Urinary bladder (tissue), 4 donors: ENCODE measurements around the gene WDR90. TPM values are rescaled to one million over a fixed set of nuclear protein-coding genes. Genes with fewer than 3 reads are reported as not detected.

Experiments
- DNase-seq: peaks from one replicate; pipeline ENCODE4 v3.0.0-alpha.2; 2015; ENCODE audit errors: extremely low spot score
- H3K27ac ChIP-seq: one replicate; pipeline ENCODE4 v1.5.1; 2013; ENCODE audit warnings: low read depth, mild to moderate bottlenecking, moderate library complexity
- H3K36me3 ChIP-seq: one replicate; pipeline ENCODE4 v1.6.1; 2013; ENCODE audit warnings: mild to moderate bottlenecking, moderate library complexity; ENCODE audit not compliant: insufficient read depth
- H3K4me1 ChIP-seq: one replicate; pipeline ENCODE4 v1.6.1; 2013; ENCODE audit warnings: mild to moderate bottlenecking, moderate library complexity; ENCODE audit not compliant: insufficient read depth
- H3K4me3 ChIP-seq: one replicate; pipeline ENCODE4 v1.5.1; 2013; ENCODE audit warnings: low read depth, low read length
- WGBS: extraction: QIAGEN DNeasy Blood & Tissue Kit; methylation state at CpG from one replicate; pipeline ENCODE4 v1.1.7; 2013; 5-methylcytosine and 5-hydroxymethylcytosine counted together
- polyA plus RNA-seq: library from polyadenylated mRNA; stranded (reverse); fragments of 200-250 nt; gene quantifications from one replicate; pipeline ENCODE4 v1.2.3, GENCODE V29; 2013
- total RNA-seq: library from RNA; depleted of rRNA; stranded (reverse); fragments of >200 nt; gene quantifications from one replicate; pipeline ENCODE4 v1.2.3, GENCODE V29; 2014
- donor health status: healthy with polysubstance abuse.
- donor health status: healthy.

The WDR90 gene
- total and polyA plus RNA-seq, 2 donors = 15.8 to 21.9 TPM

DNA sequence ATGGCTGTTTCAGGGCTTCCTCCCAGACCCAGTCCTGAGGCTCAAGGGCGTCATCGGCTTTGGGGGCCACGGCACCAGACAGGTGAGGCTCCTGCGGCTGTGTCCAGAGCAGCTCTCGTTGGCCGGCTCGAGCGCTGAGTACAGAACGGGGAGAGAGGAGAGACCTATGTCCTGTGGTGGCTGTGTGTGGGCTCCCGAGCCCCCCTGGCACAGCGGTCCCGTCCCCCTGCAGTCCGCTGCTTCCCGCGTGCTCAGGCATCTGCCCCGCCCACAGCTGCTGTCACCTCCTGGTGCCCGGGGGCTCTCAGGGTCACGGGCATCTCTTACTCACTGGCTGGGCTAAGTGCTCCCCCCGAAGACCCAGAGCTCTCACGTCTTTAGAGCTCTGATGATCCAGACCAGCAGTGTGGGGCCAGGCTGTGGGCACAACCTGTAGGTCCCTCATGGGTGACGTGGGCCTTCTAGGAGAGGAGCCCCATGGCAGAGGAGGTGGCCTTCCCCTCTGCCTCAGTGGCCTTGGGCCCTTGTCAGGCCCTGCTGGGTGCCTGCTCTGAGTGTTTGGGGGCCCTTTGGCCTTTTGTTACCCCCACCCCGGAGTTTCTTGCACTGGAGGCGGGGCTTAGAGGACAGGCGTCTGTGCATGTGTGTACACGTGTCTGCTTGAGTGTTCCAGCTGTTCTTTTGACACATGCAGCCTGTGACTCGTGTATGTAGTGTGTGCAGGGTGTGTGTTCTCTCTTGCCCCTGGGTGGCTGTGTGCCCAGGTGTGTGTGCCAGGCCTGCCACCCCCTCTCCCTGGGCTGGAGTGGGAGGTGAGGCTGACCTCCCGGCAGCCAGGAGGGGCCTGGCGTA is 3.5 kb downstream of the WDR90 start:
- no peak for DNase-seq
- no peak overlapping the region for H3K4me3 ChIP-seq
- no peak overlapping the region for H3K27ac ChIP-seq
- H3K36me3 ChIP-seq = no peaks in the 10 kb centered on the region
- no peaks in the 10 kb centered on the region for H3K4me1 ChIP-seq
- WGBS = 81% methylated on average over 28 of the region's 28 CpGs

DNA sequence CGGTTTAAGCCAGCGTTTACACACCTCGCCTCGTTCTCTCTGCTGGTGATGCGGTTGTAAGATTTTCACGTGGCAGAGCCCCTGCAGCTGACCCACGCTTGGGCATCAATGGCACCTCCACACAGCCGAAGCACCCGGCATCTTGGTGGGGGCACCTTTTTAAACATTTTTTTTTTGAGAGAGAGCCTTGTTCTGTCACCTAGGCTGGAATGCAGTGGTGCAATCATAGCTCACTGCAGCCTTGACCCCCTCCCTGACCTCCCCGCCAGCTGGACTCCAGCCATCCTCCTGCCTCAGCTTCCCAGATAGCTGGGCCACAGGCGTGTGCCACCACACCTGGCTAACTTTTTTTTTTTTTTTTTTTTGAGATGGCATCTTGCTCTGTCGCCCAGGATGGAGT is 4.9 kb downstream of the WDR90 start:
- H3K27ac ChIP-seq = no peak overlapping the region
- no peak for DNase-seq
- no peaks in the 10 kb centered on the region for H3K36me3 ChIP-seq
- H3K4me1 ChIP-seq = no peaks in the 10 kb centered on the region
- H3K4me3 ChIP-seq = no peak overlapping the region
- 90% methylated on average over 12 of the region's 12 CpGs for WGBS

DNA sequence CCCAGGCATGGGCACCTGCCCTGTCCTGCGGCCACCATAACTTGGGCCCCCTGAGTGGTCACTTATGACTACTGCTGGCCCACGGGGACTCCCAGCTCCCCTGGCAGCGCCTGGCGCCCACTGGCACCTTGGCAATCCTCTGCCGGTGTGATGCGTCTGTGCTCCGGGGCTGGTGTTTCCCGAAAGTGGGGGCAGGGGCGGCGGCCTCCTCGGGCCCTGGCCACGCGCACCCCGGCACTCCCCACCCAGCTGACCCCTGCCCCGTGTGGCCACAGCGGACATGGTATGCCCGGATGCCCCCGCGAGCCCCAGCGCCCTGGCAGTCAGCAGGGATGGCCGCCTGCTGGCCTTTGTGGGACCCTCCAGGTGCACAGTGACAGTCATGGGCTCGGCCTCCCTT is 8.3 kb downstream of the WDR90 start:
- no peak for DNase-seq
- no peaks in the 10 kb centered on the region for H3K4me1 ChIP-seq
- H3K4me3 ChIP-seq = no peak overlapping the region
- 94% methylated on average over 22 of the region's 22 CpGs for WGBS
- no peaks in the 10 kb centered on the region for H3K36me3 ChIP-seq
- no peak overlapping the region for H3K27ac ChIP-seq

DNA sequence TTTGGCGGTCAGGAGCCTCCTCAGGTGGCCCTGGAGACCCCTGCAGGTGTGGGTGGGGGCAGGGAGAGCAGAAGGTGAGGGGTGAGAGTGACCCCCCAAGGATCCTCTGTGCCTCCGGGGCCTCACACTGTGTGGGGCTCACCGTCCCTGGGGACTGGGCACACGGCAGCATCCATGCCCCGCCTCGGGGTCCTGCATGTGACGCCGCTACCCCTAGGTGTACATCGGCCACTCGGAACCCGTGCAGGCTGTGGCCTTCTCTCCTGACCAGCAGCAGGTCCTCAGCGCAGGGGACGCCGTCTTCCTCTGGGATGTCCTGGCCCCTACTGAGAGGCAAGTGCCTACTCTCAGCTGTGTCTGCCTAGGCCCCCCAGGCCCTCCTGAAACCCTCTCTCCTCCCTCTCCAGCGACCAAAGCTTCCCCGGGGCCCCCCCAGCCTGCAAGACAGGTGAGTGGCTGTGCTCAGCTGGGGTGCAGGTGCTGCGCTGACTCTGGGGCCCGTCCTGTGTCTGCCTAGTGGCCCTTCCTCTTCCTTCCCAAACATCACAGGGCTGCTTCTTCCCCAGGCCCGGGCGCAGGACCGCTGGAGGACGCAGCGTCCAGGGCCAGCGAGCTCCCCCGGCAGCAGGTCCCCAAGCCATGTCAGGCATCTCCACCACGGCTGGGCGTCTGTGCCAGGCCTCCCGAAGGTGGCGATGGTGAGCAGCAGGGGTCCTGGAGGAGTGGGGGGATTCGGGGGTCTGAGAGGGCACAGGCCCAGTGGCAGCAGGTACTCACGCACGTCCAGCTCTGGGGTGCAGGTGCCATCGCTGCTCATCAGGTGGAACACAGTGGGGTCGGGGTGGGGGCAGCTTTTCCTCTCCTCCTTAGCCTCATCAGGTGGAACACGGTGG is 9.8 kb downstream of the WDR90 start:
- no peaks in the 10 kb centered on the region for H3K4me1 ChIP-seq
- 91% methylated on average over 35 of the region's 35 CpGs for WGBS
- no peak overlapping the region for H3K4me3 ChIP-seq
- H3K36me3 ChIP-seq = no peaks in the 10 kb centered on the region
- no peak for DNase-seq
- no peak overlapping the region for H3K27ac ChIP-seq

DNA sequence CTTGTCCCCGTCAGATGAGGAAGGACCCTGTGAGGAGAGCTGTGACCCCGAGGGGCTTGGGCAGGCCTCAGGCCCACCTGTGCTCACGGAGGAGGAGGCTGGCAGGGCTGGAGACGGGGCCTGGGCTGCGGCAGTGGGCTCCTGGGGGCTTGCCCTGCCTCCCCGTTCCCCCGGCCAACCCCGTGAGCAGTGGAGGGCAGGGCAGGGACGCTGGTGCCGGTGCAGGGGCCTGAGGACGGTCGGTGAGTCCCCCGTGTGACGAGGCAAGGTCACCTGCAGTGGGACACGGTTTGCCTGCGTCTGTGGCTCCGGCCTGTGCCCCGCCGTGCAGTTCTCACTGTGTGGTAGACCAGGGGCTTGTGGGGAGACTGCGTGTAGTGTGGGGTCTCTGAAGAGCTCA is 10.5 kb downstream of the WDR90 start:
- Histone ChIP-seq H3K36me3 (no peaks in the 10 kb centered on the region), H3K4me1 (no peaks in the 10 kb centered on the region), H3K4me3 (no peak overlapping the region), H3K27ac (no peak overlapping the region)
- 90% methylated on average over 20 of the region's 20 CpGs for WGBS
- DNase-seq = no peak

DNA sequence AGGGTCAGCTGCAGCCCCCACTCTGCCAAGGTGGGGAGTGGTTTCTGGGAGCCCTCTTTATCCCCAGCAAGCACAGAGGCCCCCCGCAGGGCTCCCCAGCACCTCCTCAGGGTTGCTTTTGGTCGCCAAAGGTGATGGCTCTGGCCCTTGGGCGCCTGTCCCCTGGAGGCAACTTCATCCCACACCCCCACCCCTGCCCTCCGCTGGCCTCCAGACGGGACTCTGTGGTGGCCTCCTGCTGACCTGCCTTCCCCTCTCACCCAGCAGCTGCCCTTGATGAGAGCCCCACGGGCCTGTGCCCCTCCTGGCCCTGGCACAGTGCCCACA is 10.9 kb downstream of the WDR90 start:
- Histone ChIP-seq H3K4me3 (no peak overlapping the region), H3K4me1 (no peaks in the 10 kb centered on the region), H3K27ac (no peak overlapping the region), H3K36me3 (no peaks in the 10 kb centered on the region)
- DNase-seq = no peak
- WGBS = 60% methylated on average over 6 of the region's 6 CpGs

DNA sequence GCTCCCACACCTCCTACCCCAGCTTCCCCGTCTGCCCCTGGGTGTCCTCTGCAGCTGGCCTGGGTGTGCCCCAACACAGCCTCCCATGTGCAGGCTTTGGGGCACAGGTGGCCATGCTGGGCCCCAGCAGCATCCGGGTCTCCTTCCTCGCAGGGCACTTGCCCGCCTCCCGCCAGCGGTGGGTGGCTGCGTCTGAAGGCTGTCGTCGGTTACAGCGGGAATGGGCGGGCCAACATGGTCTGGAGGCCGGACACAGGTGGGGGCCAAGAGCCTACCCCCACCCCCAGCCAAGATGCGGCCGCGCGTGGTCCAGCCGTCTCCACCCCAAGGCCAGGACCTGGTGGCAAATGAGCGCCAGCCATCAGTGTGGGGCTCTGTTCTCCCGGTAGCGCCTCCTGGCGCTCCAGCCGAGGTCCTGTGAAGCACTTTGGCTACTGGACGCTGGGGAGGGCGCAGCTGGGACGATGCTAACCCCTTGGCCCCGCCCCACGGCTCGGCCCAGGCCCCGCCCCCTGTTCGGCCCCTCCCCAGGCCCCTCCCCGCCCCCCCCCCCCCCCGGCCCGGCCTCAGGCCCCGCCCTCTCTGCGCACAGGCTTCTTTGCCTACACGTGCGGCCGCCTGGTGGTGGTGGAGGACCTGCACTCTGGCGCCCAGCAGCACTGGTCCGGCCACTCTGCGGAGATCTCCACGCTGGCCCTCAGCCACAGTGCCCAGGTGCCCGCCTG is 11.5 kb downstream of the WDR90 start:
- no peak overlapping the region for H3K27ac ChIP-seq
- H3K36me3 ChIP-seq = no peaks in the 10 kb centered on the region
- WGBS = 17% methylated on average over 39 of the region's 43 CpGs
- DNase-seq = no peak
- no peaks in the 10 kb centered on the region for H3K4me1 ChIP-seq
- H3K4me3 ChIP-seq = no peak overlapping the region

GRCh38 chr16:661184-661821 is 12.1 kb downstream of the WDR90 start:
- Histone ChIP-seq H3K27ac (no peak overlapping the region), H3K4me1 (no peaks in the 10 kb centered on the region), H3K4me3 (no peak overlapping the region), H3K36me3 (no peaks in the 10 kb centered on the region)
- no peak for DNase-seq
- WGBS = 63% methylated on average over 35 of the region's 35 CpGs

- H3K27ac ChIP-seq = no peak overlapping the region
- H3K4me1 ChIP-seq = no peaks in the 10 kb centered on the region
- H3K4me3 ChIP-seq = no peak overlapping the region
- 90% methylated on average over 19 of the region's 19 CpGs for WGBS
- no peaks in the 10 kb centered on the region for H3K36me3 ChIP-seq
- no peak for DNase-seq
Measured at GRCh38 chr16:662095-662494, 12.9 kb downstream of the WDR90 start.

GRCh38 chr16:662597-662996 is 13.4 kb downstream of the WDR90 start:
- Histone ChIP-seq H3K36me3 (no peaks in the 10 kb centered on the region), H3K4me3 (no peak overlapping the region), H3K4me1 (no peaks in the 10 kb centered on the region), H3K27ac (no peak overlapping the region)
- 94% methylated on average over 21 of the region's 21 CpGs for WGBS
- DNase-seq = no peak

- Histone ChIP-seq H3K27ac (no peak overlapping the region), H3K36me3 (no peaks in the 10 kb centered on the region), H3K4me1 (no peaks in the 10 kb centered on the region), H3K4me3 (no peak overlapping the region)
- 87% methylated on average over 13 of the region's 13 CpGs for WGBS
- no peak for DNase-seq
Measured at GRCh38 chr16:666572-666971, 17.4 kb downstream of the WDR90 start.

DNA sequence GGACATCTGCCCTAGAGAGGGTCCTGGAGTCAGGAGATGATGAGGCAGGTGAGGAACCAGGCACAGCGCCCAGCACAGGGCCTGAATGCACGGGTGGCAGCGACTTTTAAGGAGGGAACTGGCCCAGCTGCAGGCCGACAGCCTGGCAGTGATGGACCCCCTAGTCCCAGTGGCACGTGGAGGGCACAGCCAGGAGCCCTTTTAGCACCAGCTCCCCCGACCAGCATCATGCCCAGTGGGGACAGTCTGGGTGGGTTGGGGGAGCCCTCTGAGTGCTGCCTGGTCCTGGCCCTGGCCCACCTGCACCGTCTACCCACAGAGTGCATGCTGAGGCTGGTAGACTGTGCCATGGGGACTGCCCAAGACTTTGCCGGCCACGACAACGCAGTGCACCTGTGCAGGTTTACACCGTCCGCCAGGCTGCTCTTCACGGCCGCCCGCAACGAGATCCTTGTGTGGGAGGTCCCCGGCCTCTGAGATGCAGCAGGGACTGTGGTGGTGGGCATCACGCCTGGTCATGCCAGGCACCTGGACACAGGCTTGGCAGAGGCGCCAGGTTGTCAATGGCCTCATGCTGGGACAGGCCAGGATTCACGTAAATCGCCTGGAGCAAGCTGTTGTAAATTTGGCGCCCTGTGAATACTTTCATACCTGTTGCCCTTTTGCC is 18.1 kb downstream of the WDR90 start:
- no peak overlapping the region for H3K27ac ChIP-seq
- H3K4me1 ChIP-seq = no peaks in the 10 kb centered on the region
- DNase-seq = no peak
- H3K4me3 ChIP-seq = no peak overlapping the region
- no peaks in the 10 kb centered on the region for H3K36me3 ChIP-seq
- WGBS = 81% methylated on average over 22 of the region's 22 CpGs
